Limb (tissue), 2 donors: Measurements from ENCODE around the gene INTS13.
"Not testable (repeated sequence)": the region's sequence is repeated elsewhere in the genome, so short reads cannot be mapped to it uniquely, and the experiment has no call there.

Experiments
- DNase-seq, 2 donors: peaks; one replicate each; pipeline ENCODE4 v3.0.0-alpha.2; 2016; ENCODE audit errors: extremely low spot score in 2 of 2

Gene INTS13, protein sequence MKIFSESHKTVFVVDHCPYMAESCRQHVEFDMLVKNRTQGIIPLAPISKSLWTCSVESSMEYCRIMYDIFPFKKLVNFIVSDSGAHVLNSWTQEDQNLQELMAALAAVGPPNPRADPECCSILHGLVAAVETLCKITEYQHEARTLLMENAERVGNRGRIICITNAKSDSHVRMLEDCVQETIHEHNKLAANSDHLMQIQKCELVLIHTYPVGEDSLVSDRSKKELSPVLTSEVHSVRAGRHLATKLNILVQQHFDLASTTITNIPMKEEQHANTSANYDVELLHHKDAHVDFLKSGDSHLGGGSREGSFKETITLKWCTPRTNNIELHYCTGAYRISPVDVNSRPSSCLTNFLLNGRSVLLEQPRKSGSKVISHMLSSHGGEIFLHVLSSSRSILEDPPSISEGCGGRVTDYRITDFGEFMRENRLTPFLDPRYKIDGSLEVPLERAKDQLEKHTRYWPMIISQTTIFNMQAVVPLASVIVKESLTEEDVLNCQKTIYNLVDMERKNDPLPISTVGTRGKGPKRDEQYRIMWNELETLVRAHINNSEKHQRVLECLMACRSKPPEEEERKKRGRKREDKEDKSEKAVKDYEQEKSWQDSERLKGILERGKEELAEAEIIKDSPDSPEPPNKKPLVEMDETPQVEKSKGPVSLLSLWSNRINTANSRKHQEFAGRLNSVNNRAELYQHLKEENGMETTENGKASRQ

DNA sequence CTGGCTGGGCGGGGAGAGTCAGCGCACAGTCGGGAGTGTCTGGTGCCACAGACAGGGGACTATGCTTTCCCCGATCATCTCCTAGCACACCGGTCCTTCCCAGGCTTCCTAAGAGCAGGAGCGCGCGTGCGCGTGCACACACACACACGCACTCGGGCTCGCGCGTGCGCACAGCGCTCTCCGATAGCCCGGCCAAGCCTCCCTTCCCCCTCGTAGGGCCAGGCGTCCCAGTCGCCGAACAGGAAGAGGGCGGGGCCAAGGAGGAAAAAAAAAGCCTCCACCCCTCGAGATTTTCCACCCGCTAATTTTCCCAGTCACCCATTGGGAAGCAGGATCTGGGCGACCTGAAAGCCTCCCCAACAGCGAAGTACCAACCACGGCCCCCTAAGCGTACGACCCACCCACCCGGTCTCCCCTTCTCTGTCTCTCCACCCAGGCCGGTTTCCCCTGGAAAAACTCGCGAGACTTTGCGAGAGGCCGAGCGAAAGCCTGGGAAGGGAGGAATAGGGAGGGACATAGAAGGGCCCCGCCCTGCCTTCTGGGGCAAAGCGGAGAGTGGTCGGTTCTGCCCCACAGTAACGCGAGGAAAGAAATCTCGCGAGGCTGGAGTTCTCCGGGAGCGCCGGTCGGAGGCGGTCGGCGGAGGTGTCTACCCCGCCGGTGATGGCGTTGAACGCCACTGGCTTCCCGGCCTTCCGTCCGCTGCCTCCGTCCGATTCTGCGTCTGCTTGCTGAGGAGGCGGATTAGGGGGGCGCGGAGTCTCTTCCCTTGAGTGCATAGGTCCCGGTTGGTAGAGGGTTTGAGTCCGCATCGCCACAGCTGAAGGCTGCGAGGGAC, at the start of gene INTS13, which contains the start of gene FGFR1OP2:
Gene INTS13 (minus strand): TSS at position 119 of the 838 bp plus-strand sequence. CDS start 1,178 bp downstream, outside the sequence.
Gene FGFR1OP2 (plus strand): TSS at position 608 of the 838 bp plus-strand sequence. CDS start 15,689 bp downstream, outside the sequence.
- DNase-seq = peak; percentile 99

DNA sequence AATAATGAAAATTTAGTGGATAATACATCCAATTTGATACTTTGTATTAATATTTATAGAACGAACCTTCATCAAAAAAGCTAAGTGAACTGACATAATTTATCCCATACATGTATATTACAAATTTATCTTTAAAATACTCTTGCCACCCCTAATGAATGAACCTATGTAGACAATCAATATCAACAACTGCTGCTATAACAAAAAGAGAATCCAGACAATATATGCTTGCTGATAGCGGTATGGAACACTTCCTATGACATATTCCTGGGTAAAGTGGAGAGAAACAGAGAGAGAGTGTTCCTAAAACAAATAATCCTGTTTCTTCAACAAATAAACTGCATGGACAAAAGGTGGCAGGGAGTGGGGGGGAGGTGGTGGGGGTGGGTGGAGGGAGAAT, 45.1 kb upstream of the INTS13 start:
- DNase-seq = no peak

DNA sequence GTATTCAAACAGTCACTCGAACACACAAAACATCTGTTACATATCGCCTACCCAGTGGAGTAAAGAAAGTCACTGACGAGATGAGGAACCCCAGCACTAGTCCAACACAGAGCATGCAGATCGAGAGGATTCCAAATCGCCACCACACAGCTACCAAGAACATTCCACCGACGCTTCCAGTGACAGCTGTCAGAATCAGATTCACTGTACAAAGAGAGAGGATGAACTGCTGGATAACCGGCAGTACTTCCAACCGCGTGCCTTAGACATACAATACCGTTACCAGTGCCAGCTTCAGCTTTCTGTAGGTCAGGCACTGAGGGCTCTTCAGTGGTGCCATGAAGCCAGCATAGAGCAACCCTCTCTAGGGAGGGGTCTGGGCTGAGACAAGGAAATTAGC, 42.0 kb upstream of the INTS13 start:
- DNase-seq = no peak

DNA sequence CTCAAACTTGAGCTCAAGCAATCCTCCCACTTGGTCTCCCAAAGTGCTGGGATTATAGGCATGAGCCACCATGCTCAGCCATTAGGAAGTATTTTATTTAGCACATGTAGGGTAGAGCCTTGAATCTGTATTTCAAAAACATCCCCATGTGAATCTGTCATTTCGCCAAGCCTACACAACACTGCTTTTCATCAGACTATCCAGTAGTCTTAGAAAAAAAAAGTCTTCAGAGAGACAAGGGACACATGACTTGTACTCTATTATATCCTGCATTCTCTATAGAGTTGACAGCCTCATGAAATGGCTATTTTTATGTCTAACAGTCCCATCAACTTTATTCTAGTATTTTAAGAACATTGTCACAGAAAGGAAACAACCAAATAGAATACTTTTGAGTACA, 41.0 kb upstream of the INTS13 start:
- DNase-seq = no peak

DNA sequence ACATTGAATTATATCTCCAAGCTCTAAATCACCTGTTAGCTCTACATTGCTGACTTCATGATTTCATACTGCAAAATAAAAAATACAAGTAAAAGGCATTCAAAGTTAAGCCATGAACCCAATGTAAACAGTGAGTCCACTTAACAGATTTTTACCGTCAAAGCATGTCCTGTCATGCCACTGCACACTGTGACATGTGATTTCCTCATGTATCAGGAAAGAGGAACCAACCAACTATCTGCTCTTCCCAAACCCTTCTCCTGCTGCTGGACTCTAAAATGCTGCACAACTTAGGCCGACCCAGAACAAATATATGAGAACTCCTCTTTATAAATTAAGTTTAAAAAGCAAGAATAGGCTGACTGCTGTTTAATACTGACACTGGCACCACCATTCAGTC, 38.9 kb upstream of the INTS13 start:
- no peak for DNase-seq

DNA sequence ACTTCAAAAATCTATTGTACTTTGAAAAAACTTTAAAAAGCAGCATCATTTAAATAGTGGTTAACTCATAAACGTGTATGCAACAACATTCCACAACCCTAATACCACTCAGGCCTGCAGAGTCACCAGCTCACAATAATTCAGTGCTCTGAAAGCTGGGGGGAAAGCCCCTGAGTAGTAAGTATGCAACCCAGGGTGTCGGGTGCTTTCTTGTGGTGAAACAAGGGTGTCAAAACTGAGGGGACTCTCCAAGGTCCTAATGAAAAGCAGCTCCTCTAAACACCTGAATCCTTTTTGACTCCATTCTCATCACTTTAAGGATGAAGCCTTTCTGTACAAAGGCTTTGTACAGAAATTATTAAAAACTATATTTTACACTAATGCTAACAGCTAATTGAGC, 34.2 kb upstream of the INTS13 start:
- DNase-seq = no peak

DNA sequence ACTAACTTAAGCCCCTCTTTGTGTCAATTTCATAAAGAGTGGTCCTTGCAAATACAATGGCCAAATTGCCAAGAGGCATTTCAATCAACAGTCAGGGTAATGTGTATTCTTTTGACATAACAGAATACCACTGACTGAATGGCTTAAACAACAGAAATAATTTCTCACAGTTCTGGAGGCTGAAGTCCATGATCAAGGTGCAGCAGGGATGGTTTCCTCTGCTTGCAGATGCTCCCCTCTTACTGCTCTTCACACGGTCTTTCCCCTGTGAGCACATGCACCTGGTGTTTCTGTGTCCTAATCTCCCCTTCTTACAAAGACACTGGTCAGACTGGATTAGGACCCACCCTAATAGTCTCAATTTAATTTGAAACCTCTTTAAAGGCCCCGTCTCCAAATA, 32.4 kb upstream of the INTS13 start:
- no peak for DNase-seq

DNA sequence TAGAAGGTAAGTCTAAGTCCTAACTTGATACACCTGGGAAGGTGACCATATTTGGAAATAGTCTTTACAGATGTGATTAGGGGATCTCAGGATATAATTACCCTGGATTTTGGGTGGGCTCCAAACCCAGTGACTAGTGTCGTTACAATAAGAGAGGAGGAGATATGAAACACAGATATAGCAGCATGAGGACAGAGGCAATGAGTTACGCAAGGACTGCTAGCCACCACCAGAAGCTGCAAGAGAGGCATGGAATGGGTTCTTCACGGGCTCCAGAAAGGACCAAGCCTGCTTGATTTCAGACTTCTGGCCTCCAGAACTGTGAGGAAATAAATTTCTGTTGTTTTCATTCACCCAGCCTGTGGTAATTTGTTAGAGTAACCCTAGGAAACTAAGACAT, 29.1 kb upstream of the INTS13 start:
- DNase-seq = no peak

DNA sequence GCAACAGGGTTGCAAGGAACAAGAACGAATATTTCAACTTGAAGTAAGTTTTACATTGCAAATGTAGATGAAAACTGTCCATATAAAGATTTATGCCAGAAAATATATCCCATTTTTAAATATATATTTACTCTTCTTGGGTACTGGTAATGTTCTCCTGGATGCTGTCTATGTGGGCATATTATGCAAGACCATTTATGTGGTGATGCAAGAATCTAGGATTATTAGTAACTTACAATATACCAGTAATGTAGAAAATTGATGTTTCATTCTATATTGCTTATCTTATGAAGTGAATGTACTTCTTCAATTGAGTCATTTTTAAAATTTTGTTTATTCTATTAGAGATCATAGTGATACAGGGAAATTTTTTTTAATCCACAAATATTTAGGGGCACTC, 25.6 kb upstream of the INTS13 start:
- DNase-seq = no peak

DNA sequence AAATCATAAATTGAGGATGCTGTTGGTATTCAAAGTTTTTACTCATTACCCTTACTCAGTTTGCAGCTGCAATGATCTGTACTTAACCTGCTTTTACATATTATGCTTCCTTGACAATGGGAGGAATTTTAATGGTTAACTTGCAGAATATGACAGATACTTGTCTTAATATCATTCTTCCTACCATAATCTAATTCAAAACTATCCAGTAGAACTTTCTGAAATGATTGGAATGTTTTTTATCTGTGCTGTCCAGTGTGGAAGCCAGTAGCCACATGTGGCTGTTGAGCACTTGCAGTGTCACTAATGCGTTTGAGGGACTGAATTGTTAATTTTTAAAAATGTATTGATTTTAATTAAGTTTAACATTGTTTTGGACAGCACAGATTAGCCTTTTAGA, 24.0 kb upstream of the INTS13 start:
- DNase-seq = no peak

DNA sequence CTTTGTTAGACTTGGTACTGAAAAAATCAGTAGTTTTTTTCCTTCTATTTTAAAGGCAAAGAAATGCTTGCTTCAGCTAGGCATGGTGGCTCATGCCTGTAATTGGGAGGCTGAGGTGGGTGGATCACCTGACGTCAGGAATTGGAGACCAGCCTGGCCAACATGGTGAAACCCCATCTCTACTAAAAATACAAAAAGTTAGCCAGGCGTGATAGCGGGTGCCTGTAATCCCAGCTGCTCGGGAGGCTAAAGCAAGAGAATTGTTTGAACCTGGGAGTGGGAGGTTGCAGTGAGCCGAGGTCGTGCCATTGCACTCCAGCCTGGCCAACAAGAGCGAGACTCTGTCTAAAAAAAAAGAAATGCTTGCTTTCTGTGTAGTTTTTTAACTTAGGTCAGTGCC, 23.6 kb upstream of the INTS13 start:
- not testable (repeated sequence) for DNase-seq

DNA sequence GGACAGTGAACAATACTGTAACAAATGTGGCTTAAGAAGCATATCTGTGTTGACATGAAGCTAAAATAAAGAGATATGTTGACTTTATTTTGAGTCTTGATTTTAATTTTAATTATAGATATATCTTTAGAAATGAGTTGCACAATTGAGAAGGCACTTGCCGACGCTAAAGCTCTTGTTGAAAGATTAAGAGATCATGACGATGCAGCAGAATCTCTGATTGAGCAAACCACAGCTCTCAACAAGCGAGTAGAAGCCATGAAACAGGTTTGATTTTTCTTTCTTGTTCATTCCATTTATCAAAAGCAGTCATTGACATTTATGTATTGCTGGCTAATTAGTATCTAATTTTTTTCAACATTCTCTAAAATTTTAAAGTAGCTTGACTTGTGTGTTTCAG, 16.2 kb upstream of the INTS13 start:
- no peak for DNase-seq

DNA sequence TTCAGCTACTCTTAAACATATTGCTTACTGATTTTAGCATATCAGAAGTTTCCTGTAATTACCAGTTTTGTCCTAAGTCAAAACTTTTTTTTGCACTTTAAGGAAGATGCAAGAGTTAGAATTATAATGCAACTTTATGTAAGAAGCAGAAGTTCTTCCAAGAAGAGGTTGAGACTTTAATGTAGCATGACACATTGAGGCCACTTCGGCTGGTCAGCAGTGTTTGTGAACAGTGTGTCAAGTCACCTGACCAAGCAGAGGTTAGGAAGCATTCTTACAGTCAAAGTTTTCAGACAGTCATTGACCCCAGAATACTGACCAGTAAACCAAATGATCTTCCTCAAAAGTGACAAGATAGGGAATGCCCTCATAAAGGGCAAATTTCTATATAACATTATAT, 15.7 kb upstream of the INTS13 start:
- no peak for DNase-seq

DNA sequence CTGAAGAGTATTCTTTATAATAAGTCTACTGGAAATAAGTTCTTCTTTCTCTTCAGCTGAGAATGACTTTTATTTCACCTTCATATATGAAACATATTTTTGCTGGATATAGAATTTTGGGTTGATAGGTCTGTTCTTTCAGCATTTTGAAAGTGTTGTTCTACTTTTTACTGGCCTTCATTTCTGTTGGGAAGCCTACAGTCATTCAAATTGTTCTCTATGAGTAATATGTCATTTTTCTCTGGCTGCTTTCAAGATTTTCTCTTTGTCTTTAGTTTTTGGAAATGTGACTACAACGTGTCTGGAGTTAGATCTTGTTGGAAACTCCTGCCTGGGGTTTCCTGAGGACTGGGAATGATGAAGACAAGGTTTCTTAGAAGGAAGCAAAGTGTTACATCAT, 10.5 kb upstream of the INTS13 start:
- no peak for DNase-seq

DNA sequence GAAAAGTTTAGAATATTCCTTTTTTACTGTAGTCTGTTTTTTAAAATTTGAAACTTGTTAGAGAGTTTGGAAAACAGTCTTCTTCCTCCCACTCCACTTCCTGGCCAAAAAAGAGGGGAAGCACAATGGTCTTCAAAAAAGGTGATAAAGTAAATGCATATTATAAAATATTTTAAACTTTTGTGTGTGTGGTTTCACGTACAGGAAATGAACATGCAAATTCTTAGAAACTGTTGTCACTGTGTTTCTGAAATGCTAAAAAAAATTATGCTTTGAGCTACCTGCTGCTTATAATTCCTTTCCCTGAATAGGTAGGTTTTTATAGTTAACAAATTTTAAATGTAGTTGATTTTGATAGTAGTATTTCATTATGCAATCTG, 3.4 kb upstream of the INTS13 start:
- DNase-seq = no peak

DNA sequence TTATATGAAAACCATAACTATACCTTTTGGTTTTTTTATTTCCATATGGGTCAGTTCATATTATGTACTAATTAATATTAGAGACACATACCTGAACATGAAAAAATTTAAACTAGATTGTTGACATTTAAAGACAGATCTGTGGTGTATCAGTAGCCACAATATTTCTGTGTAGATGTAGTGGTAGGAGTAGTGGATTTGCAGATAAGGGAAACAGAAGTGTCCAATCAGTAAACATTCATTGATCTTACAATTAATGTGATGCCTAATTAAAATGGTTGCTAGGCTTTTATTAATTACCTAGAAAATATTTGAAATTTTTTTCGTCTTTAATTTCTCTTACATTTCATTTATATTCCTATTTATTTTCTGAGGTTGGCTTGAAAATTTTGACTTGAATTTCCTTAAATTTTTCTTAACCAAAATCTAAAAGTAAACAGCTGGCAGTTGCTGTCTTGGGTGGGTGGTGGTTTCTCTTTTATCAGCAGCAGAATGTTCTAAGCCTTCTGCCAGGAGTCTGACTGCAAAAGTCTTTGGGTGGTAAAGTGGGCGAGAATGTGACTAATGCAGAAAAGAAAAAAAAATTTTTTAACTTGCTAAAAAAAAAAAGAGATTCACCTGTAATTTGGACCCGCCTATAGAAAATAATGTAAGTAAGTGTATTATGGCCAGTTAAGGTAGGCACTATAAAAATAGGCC, 2.9 kb upstream of the INTS13 start:
- DNase-seq = no peak

DNA sequence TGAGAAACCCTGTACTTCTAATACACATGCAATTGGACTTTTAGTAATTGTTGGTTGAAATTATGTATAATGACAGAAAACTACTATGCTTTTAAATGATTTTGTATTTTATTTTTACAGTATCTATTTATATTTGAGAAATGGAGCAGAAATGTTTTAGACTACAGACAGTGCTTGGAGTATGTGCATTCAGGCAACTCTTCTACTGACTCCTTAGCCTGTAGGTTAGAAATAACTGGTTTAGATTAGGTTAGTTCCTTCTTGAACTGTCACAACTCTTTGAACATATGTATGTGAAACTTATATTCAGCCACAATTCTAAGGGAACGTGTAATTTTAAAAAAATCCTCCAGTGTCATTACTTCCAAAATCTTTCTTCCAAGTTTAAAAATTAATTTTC, 2.2 kb upstream of the INTS13 start:
- no peak for DNase-seq

DNA sequence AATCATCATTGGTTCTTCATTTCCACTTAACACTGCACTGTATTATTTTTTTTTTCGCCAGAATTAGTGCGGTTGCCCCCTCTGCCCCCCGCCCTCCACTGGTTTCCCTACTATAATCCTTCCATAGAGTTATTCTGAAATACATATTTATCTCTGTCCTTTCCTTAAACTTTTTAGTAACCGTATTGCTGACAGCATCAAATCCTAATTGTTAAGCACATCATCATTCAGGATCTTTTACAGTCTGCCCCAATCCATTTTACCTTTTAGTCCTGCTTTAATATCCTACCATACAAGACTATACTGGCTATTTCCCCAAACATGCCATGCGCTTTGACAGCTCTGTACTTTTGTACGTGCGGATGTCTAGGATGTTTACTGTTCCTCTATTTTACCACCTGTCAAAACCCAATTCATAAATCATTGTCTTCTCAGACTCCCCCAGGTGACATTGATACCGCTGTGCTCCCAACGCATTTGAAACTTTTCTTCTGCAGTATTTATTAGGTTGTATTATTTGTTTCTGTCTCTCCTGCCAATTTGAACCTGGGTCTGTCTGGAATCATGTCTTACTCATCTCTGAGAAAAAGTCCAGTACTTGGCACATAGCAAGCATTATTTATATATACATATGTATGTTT, 1.5 kb upstream of the INTS13 start:
- no peak for DNase-seq

DNA sequence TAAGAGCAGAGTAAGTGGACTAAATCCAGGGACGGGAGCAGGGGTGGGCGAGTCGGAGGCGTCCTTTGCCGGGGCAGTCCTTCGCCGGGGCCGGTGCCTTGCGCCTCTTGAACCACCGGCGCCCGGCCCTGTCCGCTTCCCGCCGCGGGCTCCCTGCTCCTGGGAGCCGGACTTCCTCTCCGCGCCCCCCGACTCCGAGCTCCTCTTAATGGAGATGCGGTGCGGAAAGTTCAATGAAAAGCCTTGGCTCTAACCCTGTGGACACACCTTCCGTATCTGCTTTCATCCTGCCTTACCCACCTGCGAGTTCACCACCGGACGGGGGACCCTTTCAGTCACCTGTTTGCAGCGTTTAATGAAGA, 901 bp upstream of the INTS13 start:
- DNase-seq = no peak

DNA sequence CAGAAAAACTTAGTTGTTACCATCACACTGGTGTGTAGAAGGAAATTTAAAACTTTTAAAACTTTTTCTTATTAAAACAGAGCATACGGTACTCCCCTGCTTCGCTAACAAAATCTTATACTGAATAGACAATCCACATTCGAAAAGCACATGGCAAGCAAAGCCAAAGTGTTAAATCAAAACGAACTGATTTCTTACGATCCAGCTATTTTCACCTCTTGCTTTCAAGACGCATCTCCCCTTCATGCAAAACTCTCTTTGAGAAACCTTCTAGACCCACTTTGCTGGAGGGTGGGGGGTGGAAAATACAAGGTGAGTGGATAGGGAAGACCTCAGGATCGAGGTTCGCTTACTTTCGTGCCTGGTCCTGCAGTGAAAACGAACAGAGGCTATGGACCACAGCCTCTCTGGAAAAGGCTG, 328 bp downstream of the INTS13 start:
- DNase-seq = no peak
